Stimulated activated CD8-positive, alpha-beta memory T cell treated with anti-CD3 and anti-CD28 coated beads, Interleukin-7, amount 100 ng/mL, for 1 hour (primary cell): ENCODE data around the gene MAMSTR.
"Not testable (repeated sequence)": the region's sequence is repeated elsewhere in the genome, so short reads cannot be mapped to it uniquely, and the experiment has no call there.

ENCODE experiments used
- DNase-seq, 2 donors: peaks; one replicate each; pipeline ENCODE4 v3.0.0-alpha.2; 2020; ENCODE audit warnings: low read depth in 2 of 2

Gene MAMSTR

GRCh38 chr19:48686088-48686487, 33.4 kb downstream of the MAMSTR start:
- DNase-seq, result no peak

DNA sequence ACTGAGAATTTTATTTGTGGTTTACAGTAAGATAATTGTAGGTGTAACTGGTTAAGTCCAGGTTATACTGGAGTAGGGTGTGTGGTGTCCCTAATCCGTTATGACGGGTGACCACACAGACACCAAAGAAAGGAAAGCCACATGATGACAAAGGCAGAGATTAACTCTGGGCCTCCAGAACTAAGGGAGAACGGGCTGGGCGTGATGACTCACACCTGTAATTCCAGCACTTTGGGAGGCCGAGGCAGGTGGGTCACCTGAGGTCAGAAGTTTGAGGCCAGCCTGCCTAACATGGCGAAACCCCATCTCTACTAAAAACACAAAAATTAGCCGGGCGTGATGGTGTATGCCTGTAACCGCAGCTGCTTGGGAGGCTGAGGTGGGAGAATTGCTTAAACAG, 33.9 kb downstream of the MAMSTR start:
- no peak for DNase-seq

- peak in 1 of 2 donors; percentile 5 for DNase-seq
These were observed 36.2 kb downstream of the MAMSTR start for GRCh38 chr19:48683349-48683748.

DNA sequence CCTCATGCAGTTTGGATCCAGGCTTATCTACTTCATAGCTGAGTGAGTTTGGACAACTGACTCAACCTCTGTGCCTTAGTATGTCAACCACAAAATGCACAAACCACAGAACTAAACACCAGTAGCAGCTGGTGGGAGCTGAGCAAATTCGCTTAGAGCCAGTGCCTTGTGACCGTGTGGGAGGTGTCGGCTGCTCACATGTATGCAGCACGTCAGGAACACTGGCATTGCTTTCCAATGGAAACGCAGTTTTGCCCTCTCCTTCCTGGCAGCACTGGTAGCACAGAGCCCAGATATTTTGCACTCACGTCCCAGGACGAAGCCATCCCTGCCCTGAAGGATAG, 38.4 kb downstream of the MAMSTR start:
- no peak for DNase-seq

- no peak for DNase-seq
These were observed 38.9 kb downstream of the MAMSTR start for GRCh38 chr19:48680436-48681126.

- DNase-seq, result not testable (repeated sequence)
These were observed 39.5 kb downstream of the MAMSTR start for GRCh38 chr19:48680006-48680405.

- no peak for DNase-seq
These were observed 41.3 kb downstream of the MAMSTR start for GRCh38 chr19:48678201-48678600.

- no peak for DNase-seq
These were observed 42.6 kb downstream of the MAMSTR start for GRCh38 chr19:48676887-48677286.

- DNase-seq, result no peak
These were observed 43.0 kb downstream of the MAMSTR start for GRCh38 chr19:48676487-48676886.

GRCh38 chr19:48674921-48675824, 44.4 kb downstream of the MAMSTR start:
- DNase-seq, result peak; percentile 32 to 50

DNA sequence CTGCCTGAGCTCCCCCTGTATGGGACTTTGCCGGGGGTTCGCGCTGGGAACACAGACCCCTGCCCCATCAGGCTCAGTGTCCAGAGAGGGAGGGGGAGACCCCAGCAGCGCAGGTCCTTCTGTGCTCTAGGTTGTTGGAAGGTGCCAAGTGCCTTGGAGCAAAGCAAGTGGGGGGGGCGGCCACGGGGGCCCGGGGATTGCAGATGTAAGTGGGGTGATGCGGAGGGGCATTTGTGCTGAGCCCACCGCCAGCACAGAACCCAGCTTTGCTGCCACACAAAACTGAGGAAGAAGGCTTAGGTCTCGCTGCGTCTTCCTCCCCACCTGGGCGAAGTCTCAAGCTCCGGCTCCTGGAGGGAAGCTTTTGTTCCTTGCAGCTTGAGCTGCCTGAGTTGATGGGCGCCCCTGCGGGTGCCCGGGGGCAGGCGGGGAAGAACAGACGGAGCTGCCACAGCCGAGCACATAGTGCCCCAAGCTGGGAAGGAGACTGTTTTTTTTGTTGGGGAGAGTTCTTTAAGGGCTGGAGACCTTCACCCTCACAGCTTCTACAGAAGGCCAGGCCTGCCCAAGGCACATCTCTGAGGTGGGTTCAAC, 45.2 kb downstream of the MAMSTR start:
- DNase-seq, result no peak

DNA sequence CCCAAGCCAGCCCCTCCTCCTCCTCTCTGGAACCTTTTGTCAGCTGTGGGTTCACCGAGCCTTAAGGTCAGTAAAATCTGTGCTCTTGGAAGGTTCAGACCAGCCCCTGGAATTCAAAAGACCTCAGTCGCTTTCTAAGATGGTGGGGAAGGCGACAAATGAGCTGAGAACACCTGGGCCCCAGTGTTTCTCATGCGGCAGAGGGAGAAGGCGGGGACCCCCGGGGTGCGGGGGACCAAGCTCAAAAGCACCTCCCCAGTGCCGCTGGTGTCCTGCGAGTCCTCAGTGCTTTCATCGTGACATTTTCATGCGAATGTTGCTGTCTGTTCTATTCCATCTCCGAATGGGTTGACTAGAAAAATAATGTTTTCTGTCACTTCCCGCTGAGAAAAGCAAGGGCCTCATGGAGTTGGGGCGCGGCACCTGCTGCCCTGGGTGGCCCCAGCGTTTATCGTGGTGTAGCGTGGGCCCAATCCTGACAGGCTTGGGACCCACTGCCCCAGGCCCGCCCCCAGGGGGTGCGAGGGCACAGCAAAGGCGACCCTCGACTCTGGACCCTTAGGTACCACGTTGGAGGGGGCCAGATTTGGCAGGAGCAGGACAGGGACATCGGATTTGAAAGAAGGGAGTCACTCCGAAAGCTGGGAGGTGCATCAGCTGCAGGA, 46.0 kb downstream of the MAMSTR start:
- no peak for DNase-seq

- no peak for DNase-seq
These were observed 46.5 kb downstream of the MAMSTR start, which contains the start of gene NTN5 for GRCh38 chr19:48672994-48673393. NTN5 (minus strand) TSS chr19:48673017; CDS start chr19:48670986, 2,031 bp downstream.

- no peak for DNase-seq
These were observed 48.0 kb downstream of the MAMSTR start for GRCh38 chr19:48671446-48671995.

DNA sequence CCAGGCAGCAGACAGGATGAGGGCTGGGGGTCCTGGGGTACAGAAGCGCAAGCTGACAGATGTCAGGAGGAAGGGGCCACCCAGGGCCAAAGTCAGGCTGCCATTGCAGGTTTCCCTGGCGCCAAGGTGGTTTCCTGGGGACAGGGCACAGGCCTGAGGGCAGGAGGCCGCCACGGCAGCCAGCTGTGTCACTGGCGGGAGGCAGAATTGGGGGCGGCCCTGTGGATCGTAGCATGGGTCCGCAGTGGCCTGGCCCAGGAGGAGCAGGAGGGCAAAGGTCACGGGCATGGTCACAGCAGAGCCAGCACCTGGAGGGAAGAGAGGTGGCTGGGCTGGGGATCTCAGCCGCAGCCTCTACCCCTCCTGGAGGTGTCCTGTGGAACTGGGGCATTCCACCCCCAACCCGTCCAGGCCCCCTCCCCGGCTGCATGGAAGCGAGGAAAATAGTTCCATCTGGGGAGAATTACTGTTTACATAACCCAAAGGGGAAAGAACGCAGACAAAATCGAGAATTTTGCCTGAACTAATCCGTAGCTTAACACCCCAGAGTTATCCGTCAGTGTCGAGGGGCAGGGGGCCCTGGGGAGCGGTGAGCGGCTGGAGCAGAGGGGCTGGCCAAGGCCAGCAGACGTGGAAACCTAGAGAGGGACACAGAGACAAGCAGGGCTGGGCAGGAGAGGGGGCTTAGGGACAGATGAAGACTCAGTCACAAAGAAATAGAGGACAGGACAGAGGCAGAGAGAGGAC, 48.7 kb downstream of the MAMSTR start:
- DNase-seq, result no peak

DNA sequence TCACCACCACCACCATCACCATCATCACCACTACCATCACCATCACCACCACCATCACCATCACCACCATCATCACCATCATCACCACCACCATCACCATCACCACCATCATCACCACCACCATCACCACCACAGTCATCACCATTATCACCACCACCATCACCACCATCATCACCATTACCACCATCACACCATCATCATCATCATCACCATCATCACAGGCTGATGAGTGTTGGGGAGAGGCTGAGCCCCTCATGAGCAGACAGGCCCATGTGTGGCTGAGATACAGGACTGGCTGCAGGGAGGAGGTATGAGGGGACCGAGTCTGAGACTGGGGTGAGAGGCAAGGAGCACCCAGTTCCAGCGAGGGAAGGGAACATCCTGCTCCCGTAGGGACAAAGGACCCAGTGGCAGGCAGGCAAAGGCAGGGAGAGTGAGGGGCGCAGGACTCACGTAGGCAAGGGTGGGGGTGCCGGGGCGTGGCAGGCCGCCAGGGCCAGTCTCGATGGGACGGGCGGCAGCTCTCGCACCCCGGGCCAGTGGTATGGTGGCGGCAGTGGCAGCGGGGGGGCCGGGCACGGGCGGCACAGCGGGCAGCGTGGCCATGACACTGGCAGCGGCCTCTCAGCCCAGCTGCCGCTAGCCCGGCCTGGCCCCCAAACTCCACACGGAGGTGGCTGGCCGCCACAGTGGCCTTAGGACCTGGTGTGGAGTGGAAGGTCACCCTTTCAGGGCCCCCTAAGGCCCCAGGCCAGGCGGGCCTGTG, 49.4 kb downstream of the MAMSTR start:
- no peak for DNase-seq

DNA sequence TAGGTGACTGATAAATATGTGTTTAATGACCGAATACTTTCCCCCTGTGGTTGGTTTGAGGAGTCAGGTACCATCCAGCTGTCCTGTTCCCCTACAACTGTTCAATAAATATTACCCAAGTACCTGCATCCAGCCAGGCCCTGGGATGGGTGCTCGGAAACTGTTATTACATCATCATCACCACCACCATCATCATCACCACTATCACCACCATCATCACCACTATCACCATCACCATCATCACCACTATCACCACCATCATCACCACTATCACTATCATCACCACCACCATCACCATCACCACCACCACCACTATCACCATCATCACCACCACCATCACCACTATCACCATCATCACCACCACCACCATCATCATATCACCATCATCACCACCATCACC, 50.8 kb downstream of the MAMSTR start:
- DNase-seq, result no peak

DNA sequence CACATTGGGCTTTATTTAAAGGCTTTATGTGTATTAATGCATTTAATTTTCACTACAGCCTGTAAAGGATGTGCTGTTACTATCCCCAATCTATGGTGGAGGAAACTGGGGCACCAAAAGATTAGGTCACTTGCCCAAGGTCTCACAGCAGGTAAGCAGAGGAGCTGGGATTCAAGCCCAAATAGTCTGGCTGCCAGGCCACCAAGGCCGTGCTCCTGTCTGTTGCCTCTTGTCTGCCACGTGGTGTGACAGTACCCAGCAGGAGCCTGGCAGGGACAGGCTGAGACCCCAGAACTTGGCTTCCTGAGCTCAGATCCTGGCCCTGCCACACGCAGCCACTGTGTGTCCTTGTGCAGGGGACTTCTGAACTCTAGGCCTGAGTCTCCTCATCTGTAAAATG, 51.2 kb downstream of the MAMSTR start:
- no peak for DNase-seq

DNA sequence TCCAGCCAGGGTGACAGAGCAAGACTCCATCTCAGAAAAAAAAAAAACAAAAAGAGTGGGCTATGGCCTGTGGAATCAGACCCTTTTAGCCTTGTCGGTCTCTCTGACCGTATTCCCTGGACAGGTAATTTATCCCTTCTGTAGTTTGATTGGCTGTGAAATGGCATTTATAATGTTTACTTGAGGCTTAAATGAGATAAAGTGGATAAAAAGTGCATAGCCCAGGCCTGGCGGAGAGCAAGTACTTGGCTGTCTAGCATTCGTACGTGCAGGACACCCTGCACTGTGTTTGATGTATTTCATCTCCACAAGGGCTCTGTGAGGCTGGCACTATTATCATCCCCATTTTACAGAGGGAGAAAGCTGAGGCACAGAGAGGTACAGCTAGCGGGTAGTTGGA, 53.7 kb downstream of the MAMSTR start:
- no peak for DNase-seq

DNA sequence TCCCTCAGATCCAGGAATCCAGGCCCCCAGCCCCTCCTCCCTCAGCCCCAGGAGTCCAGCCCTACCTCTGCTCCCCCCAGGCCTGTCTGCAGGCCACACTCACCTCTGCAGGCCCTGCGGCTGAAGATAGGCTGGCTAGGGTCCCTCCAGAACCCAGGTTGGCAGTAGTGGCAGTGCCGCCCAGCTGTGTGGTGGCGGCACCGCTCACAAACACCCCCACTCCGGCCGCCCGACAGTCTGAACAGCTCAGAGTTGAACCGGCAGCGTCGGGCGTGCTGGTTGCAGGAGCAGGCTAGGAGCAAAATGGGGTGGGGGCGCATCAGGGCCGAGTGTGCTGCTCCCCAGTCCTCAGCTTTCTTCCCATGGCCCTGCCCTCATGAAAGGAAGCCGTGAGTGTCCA, 55.0 kb downstream of the MAMSTR start:
- no peak for DNase-seq
